ENCODE data around the gene TBC1D32.

TBC1D32 gene

DNA sequence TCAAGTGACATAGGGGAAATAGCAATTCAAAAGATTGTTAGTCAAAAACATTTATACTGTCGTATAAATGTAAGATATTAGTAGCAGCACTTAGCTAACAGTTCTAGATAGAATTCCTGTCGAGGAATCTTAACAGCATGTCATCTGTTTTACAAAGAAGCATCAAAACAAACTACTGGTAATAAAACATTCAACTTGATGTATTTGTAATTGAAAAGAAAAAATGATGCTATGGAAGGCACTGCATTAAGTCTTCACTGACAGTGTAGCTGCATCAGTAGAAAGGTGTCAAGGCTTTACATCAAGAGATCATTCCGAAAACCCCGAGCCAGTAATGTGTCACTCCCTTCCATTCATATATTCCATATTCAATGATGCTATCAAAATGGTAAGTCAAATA, 223.5 kb downstream of the TBC1D32 start (continued):
- TF ChIP-seq ZNF777 (tag by site-specific recombination; IDR thresholded peaks at IDR 0.05; ENCODE audit: borderline replicate concordance) (no peak), ZNF501 (tag by site-specific recombination; IDR thresholded peaks at IDR 0.05) (no peak), GLI4 (tag by site-specific recombination; IDR thresholded peaks at IDR 0.05) (no peak), ZNF404 (tag by site-specific recombination; IDR thresholded peaks at IDR 0.05) (no peak), ZNF266 (tag by site-specific recombination; IDR thresholded peaks at IDR 0.05; ENCODE audit: low read depth) (no peak)
- TF ChIP-seq, protein P1, sequence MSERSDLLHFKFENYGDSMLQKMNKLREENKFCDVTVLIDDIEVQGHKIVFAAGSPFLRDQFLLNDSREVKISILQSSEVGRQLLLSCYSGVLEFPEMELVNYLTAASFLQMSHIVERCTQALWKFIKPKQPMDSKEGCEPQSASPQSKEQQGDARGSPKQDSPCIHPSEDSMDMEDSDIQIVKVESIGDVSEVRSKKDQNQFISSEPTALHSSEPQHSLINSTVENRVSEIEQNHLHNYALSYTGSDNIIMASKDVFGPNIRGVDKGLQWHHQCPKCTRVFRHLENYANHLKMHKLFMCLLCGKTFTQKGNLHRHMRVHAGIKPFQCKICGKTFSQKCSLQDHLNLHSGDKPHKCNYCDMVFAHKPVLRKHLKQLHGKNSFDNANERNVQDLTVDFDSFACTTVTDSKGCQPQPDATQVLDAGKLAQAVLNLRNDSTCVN (tag by site-specific recombination; optimal IDR thresholded peaks at IDR 0.05): no peak
- TF ChIP-seq, protein P2, sequence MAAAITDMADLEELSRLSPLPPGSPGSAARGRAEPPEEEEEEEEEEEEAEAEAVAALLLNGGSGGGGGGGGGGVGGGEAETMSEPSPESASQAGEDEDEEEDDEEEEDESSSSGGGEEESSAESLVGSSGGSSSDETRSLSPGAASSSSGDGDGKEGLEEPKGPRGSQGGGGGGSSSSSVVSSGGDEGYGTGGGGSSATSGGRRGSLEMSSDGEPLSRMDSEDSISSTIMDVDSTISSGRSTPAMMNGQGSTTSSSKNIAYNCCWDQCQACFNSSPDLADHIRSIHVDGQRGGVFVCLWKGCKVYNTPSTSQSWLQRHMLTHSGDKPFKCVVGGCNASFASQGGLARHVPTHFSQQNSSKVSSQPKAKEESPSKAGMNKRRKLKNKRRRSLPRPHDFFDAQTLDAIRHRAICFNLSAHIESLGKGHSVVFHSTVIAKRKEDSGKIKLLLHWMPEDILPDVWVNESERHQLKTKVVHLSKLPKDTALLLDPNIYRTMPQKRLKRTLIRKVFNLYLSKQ (tag by site-specific recombination; IDR thresholded peaks at IDR 0.05; ENCODE audit: borderline replicate concordance): no peak
- TF ChIP-seq, protein P3, sequence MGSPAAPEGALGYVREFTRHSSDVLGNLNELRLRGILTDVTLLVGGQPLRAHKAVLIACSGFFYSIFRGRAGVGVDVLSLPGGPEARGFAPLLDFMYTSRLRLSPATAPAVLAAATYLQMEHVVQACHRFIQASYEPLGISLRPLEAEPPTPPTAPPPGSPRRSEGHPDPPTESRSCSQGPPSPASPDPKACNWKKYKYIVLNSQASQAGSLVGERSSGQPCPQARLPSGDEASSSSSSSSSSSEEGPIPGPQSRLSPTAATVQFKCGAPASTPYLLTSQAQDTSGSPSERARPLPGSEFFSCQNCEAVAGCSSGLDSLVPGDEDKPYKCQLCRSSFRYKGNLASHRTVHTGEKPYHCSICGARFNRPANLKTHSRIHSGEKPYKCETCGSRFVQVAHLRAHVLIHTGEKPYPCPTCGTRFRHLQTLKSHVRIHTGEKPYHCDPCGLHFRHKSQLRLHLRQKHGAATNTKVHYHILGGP (tag by site-specific recombination; IDR thresholded peaks at IDR 0.05): no peak
- TF ChIP-seq, protein P4, sequence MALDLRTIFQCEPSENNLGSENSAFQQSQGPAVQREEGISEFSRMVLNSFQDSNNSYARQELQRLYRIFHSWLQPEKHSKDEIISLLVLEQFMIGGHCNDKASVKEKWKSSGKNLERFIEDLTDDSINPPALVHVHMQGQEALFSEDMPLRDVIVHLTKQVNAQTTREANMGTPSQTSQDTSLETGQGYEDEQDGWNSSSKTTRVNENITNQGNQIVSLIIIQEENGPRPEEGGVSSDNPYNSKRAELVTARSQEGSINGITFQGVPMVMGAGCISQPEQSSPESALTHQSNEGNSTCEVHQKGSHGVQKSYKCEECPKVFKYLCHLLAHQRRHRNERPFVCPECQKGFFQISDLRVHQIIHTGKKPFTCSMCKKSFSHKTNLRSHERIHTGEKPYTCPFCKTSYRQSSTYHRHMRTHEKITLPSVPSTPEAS (tag by site-specific recombination; IDR thresholded peaks at IDR 0.05): no peak

DNA sequence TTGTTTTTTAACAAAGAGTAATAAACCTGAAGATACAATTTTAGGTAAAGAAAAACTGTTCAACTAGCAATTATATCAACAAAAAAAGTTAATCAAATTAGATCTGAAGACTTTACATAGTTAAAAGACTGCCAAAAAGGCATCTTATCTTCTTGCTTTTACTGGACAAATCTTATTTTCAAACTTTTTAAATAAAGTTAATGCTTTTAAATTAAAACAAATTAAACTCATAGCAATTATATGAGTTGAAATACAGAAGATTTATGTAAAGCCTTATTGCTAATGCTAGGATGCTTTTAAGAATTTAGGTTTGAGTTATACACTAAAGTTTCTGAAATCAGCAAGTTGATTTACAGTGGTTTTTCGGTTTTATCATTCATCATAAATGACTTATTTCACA, 227.3 kb downstream of the TBC1D32 start:
- no peak overlapping the region for H3K27ac ChIP-seq (ENCODE audit: extremely low read depth, low read depth, low read length)
- ChIA-PET POLR2A (no interaction called here), CTCF (no interaction called here)
- H3K9me3 ChIP-seq (ENCODE audit: control insufficient read depth, insufficient read depth, low read depth, low read length): no peaks in the 10 kb centered on the region
- H3K4me3 ChIP-seq (ENCODE audit: low read depth, low read length): no peak overlapping the region
- H3K36me3 ChIP-seq (ENCODE audit: control insufficient read depth in 2 of 2, insufficient read depth in 1 of 2, low read length in 2 of 2): peaks cover 0 to 4% of the 10 kb centered on the region in 2 experiments; a peak in 1 of 3 replicates
- H3K4me1 ChIP-seq (ENCODE audit: control insufficient read depth, insufficient read depth, low read length): no peaks in the 10 kb centered on the region
- TF ChIP-seq ZBTB17 (tag by site-specific recombination; IDR thresholded peaks at IDR 0.05) (no peak), ZNF266 (tag by site-specific recombination; IDR thresholded peaks at IDR 0.05; ENCODE audit: low read depth) (no peak), ZNF214 (tag by site-specific recombination; IDR thresholded peaks at IDR 0.05; ENCODE audit: borderline replicate concordance) (no peak), KLF8 (tag by site-specific recombination; IDR thresholded peaks at IDR 0.05) (no peak), ZNF560 (tag by site-specific recombination; IDR thresholded peaks at IDR 0.05; ENCODE audit: borderline replicate concordance) (no peak), ZNF544 (tag by site-specific recombination; IDR thresholded peaks at IDR 0.05) (no peak), HOXA7 (CRISPR knock-in tag; IDR thresholded peaks at IDR 0.05; ENCODE audit: borderline replicate concordance) (no peak), ZNF23 (tag by site-specific recombination; IDR thresholded peaks at IDR 0.05; ENCODE audit: borderline replicate concordance) (no peak), ZNF221 (tag by site-specific recombination; IDR thresholded peaks at IDR 0.05; ENCODE audit: borderline replicate concordance) (no peak)
- TF ChIP-seq, protein P5, sequence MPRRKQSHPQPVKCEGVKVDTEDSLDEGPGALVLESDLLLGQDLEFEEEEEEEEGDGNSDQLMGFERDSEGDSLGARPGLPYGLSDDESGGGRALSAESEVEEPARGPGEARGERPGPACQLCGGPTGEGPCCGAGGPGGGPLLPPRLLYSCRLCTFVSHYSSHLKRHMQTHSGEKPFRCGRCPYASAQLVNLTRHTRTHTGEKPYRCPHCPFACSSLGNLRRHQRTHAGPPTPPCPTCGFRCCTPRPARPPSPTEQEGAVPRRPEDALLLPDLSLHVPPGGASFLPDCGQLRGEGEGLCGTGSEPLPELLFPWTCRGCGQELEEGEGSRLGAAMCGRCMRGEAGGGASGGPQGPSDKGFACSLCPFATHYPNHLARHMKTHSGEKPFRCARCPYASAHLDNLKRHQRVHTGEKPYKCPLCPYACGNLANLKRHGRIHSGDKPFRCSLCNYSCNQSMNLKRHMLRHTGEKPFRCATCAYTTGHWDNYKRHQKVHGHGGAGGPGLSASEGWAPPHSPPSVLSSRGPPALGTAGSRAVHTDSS (tag by site-specific recombination; IDR thresholded peaks at IDR 0.05): no peak
- TF ChIP-seq, protein P6, sequence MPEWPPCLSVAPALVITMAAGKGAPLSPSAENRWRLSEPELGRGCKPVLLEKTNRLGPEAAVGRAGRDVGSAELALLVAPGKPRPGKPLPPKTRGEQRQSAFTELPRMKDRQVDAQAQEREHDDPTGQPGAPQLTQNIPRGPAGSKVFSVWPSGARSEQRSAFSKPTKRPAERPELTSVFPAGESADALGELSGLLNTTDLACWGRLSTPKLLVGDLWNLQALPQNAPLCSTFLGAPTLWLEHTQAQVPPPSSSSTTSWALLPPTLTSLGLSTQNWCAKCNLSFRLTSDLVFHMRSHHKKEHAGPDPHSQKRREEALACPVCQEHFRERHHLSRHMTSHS (tag by site-specific recombination; IDR thresholded peaks at IDR 0.05): no peak
- TF ChIP-seq, protein P7, sequence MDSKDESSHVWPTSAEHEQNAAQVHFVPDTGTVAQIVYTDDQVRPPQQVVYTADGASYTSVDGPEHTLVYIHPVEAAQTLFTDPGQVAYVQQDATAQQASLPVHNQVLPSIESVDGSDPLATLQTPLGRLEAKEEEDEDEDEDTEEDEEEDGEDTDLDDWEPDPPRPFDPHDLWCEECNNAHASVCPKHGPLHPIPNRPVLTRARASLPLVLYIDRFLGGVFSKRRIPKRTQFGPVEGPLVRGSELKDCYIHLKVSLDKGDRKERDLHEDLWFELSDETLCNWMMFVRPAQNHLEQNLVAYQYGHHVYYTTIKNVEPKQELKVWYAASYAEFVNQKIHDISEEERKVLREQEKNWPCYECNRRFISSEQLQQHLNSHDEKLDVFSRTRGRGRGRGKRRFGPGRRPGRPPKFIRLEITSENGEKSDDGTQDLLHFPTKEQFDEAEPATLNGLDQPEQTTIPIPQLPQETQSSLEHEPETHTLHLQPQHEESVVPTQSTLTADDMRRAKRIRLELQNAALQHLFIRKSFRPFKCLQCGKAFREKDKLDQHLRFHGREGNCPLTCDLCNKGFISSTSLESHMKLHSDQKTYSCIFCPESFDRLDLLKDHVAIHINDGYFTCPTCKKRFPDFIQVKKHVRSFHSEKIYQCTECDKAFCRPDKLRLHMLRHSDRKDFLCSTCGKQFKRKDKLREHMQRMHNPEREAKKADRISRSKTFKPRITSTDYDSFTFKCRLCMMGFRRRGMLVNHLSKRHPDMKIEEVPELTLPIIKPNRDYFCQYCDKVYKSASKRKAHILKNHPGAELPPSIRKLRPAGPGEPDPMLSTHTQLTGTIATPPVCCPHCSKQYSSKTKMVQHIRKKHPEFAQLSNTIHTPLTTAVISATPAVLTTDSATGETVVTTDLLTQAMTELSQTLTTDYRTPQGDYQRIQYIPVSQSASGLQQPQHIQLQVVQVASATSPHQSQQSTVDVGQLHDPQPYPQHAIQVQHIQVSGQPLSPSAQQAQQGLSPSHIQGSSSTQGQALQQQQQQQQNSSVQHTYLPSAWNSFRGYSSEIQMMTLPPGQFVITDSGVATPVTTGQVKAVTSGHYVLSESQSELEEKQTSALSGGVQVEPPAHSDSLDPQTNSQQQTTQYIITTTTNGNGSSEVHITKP (tag by site-specific recombination; IDR thresholded peaks at IDR 0.05): no peak
- TF ChIP-seq, protein P8, sequence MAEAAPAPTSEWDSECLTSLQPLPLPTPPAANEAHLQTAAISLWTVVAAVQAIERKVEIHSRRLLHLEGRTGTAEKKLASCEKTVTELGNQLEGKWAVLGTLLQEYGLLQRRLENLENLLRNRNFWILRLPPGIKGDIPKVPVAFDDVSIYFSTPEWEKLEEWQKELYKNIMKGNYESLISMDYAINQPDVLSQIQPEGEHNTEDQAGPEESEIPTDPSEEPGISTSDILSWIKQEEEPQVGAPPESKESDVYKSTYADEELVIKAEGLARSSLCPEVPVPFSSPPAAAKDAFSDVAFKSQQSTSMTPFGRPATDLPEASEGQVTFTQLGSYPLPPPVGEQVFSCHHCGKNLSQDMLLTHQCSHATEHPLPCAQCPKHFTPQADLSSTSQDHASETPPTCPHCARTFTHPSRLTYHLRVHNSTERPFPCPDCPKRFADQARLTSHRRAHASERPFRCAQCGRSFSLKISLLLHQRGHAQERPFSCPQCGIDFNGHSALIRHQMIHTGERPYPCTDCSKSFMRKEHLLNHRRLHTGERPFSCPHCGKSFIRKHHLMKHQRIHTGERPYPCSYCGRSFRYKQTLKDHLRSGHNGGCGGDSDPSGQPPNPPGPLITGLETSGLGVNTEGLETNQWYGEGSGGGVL (tag by site-specific recombination; IDR thresholded peaks at IDR 0.05): no peak
